Type B pancreatic cell (in vitro differentiated cells): ENCODE results near the gene STMP1. TPM values are rescaled to one million over a fixed set of nuclear protein-coding genes. Genes with fewer than 3 reads are reported as not detected.
"Not testable (repeated sequence)": the region's sequence is repeated elsewhere in the genome, so short reads cannot be mapped to it uniquely, and the experiment has no call there.

Experiments
- DNase-seq: peaks from one replicate; pipeline ENCODE4 v3.0.0; 2021; ENCODE audit warnings: mixed read lengths; ENCODE audit not compliant: unreplicated experiment; ENCODE audit errors: extremely low spot score
- H3K27ac Mint-ChIP-seq: 2 replicates; pipeline ENCODE4 v1.8.0; 2021; ENCODE audit warnings: mild to moderate bottlenecking, mixed read lengths
- H3K27me3 Mint-ChIP-seq: 2 replicates; pipeline ENCODE4 v1.8.0; 2021; ENCODE audit warnings: mixed read lengths
- H3K36me3 Mint-ChIP-seq: 2 replicates; pipeline ENCODE4 v1.8.0; 2021; ENCODE audit warnings: mixed read lengths
- H3K4me1 Mint-ChIP-seq: one replicate; pipeline ENCODE4 v1.8.0; 2021; ENCODE audit warnings: mixed read lengths; ENCODE audit not compliant: unreplicated experiment
- H3K4me3 Mint-ChIP-seq: 2 replicates; pipeline ENCODE4 v1.8.0; 2021; ENCODE audit warnings: mild to moderate bottlenecking, mixed read lengths
- H3K9me3 Mint-ChIP-seq: 2 replicates; pipeline ENCODE4 v1.8.0; 2021; ENCODE audit warnings: mixed read lengths
- CTCF ChIP-seq: fragments of 200-600 bp; sonication (generic); conservative IDR thresholded peaks from 2 replicates; pipeline ENCODE4 v1.5.0; 2021; ENCODE audit warnings: antibody characterized with exemption, mild to moderate bottlenecking
- total RNA-seq: library from RNA; stranded (reverse); gene quantifications from 2 replicates; pipeline ENCODE4 v1.2.1, GENCODE V29; 2021; ENCODE audit warnings: low replicate concordance

The STMP1 gene
- total RNA-seq, 1 donor from 2014 or later: 58.2 TPM

GRCh38 chr7:135666156-135666555, 3.8 kb downstream of the STMP1 start:
- peaks cover 4% of the 10 kb centered on the region for H3K9me3 Mint-ChIP-seq
- no peaks in the 10 kb centered on the region for H3K27me3 Mint-ChIP-seq
- H3K4me1 Mint-ChIP-seq: peaks cover 32% of the 10 kb centered on the region
- peak overlapping the region; percentile 53 for H3K27ac Mint-ChIP-seq
- peak overlapping the region; percentile 54 for H3K4me3 Mint-ChIP-seq
- DNase-seq: no peak
- no peak for TF ChIP-seq CTCF
- H3K36me3 Mint-ChIP-seq: peaks cover 21% of the 10 kb centered on the region

- no peak for TF ChIP-seq CTCF
- no peak for DNase-seq
- Mint-ChIP-seq H3K4me3 (no peak overlapping the region), H3K36me3 (peaks cover 21% of the 10 kb centered on the region), H3K27me3 (no peaks in the 10 kb centered on the region), H3K27ac (no peak overlapping the region), H3K9me3 (peaks cover 4% of the 10 kb centered on the region), H3K4me1 (peaks cover 28% of the 10 kb centered on the region)
These were observed 4.5 kb downstream of the STMP1 start for GRCh38 chr7:135666846-135667245.

GRCh38 chr7:135667626-135668025, 5.3 kb downstream of the STMP1 start:
- not testable (repeated sequence) for H3K27me3 Mint-ChIP-seq, DNase-seq, H3K9me3 Mint-ChIP-seq, H3K4me3 Mint-ChIP-seq, H3K27ac Mint-ChIP-seq
- Mint-ChIP-seq H3K4me1 (peaks cover 28% of the 10 kb centered on the region), H3K36me3 (peaks cover 21% of the 10 kb centered on the region)

- H3K27ac Mint-ChIP-seq, H3K4me3 Mint-ChIP-seq, H3K27me3 Mint-ChIP-seq, H3K9me3 Mint-ChIP-seq, DNase-seq: not testable (repeated sequence)
- Mint-ChIP-seq H3K36me3 (peaks cover 27% of the 10 kb centered on the region), H3K4me1 (peaks cover 32% of the 10 kb centered on the region)
These were observed 6.6 kb downstream of the STMP1 start for GRCh38 chr7:135668852-135669395.

GRCh38 chr7:135669774-135670173, 7.5 kb downstream of the STMP1 start:
- no peak overlapping the region for H3K4me3 Mint-ChIP-seq
- H3K27ac Mint-ChIP-seq: no peak overlapping the region
- H3K36me3 Mint-ChIP-seq: peaks cover 31% of the 10 kb centered on the region
- H3K4me1 Mint-ChIP-seq: peaks cover 27% of the 10 kb centered on the region
- TF ChIP-seq CTCF: no peak
- peaks cover 4% of the 10 kb centered on the region for H3K9me3 Mint-ChIP-seq
- no peak for DNase-seq
- no peaks in the 10 kb centered on the region for H3K27me3 Mint-ChIP-seq

GRCh38 chr7:135670179-135670578, 7.9 kb downstream of the STMP1 start:
- H3K4me3 Mint-ChIP-seq: no peak overlapping the region
- no peak for TF ChIP-seq CTCF
- no peak for DNase-seq
- H3K36me3 Mint-ChIP-seq: peaks cover 31% of the 10 kb centered on the region
- peaks cover 23% of the 10 kb centered on the region for H3K4me1 Mint-ChIP-seq
- H3K27me3 Mint-ChIP-seq: no peaks in the 10 kb centered on the region
- H3K9me3 Mint-ChIP-seq: peaks cover 4% of the 10 kb centered on the region
- no peak overlapping the region for H3K27ac Mint-ChIP-seq
